MCF 10A (cell line): Measurements from ENCODE around the gene UQCR10. TPM values are rescaled to one million over a fixed set of nuclear protein-coding genes. Genes with fewer than 3 reads are reported as not detected.

ENCODE experiments used
- BruUV-seq: library from RNA; stranded (reverse); fragments of 400-500 nt; replicated peaks from 2 replicates; lab custom pipeline; 2021; lab: Mats Ljungman, UMichigan
- CTCF ChIA-PET: fragments of 300-600 bp; sonication (Branson Sonifier 250); formaldehyde crosslinking; extraction: SDS; loops from one replicate; lab custom pipeline; 2021; ENCODE audit warnings: antibody characterized with exemption, inconsistent platforms; lab: Yijun Ruan, JAX
- POLR2A ChIA-PET: fragments of 300-600, 350-650 bp; sonication (Branson Sonifier 250); formaldehyde crosslinking; extraction: SDS; loops from one replicate; lab custom pipeline; 2020; ENCODE audit warnings: antibody characterized with exemption, inconsistent platforms; lab: Yijun Ruan, JAX
- DNase-seq: peaks from one replicate; pipeline ENCODE4 v3.0.0-alpha.2; 2018; ENCODE audit not compliant: unreplicated experiment
- H3K27ac Mint-ChIP-seq: one replicate; pipeline ENCODE4 v1.8.0; 2022; ENCODE audit warnings: mild to moderate bottlenecking, low read depth, mixed read lengths; ENCODE audit not compliant: unreplicated experiment
- H3K27me3 Mint-ChIP-seq: one replicate; pipeline ENCODE4 v1.8.0; 2022; ENCODE audit warnings: mixed read lengths; ENCODE audit not compliant: insufficient read depth, unreplicated experiment
- H3K36me3 Mint-ChIP-seq: one replicate; pipeline ENCODE4 v1.8.0; 2022; ENCODE audit warnings: mild to moderate bottlenecking, moderate library complexity, mixed read lengths; ENCODE audit not compliant: insufficient read depth, unreplicated experiment
- H3K4me1 Mint-ChIP-seq: one replicate; pipeline ENCODE4 v1.8.0; 2022; ENCODE audit warnings: mixed read lengths; ENCODE audit not compliant: insufficient read depth, unreplicated experiment
- H3K4me3 Mint-ChIP-seq: one replicate; pipeline ENCODE4 v1.8.0; 2022; ENCODE audit warnings: mild to moderate bottlenecking, moderate library complexity, mixed read lengths; ENCODE audit not compliant: unreplicated experiment
- H3K9me3 Mint-ChIP-seq: one replicate; pipeline ENCODE4 v1.8.0; 2022; ENCODE audit warnings: mixed read lengths; ENCODE audit not compliant: unreplicated experiment
- intact Hi-C: fragments of 100-400 bp; cut with micrococcal nuclease; formaldehyde crosslinking; loops from 2 replicates; pipeline ENCODE4 v1.14.1; 2022
- total RNA-seq: library from RNA; stranded (reverse); gene quantifications from 2 replicates; pipeline ENCODE4 v1.2.3, GENCODE V29; 2022
- TF ChIP-seq, protein P1 (sequence below): fragments of 200-600 bp; IDR thresholded peaks from one replicate; pipeline ENCODE4 v1.8.0; 2022; ENCODE audit warnings: antibody characterized with exemption, mild to moderate bottlenecking; ENCODE audit not compliant: unreplicated experiment

The UQCR10 gene
- total RNA-seq, 1 experiment from 2014 or later: 94.7 TPM

- TF ChIP-seq, protein P1, sequence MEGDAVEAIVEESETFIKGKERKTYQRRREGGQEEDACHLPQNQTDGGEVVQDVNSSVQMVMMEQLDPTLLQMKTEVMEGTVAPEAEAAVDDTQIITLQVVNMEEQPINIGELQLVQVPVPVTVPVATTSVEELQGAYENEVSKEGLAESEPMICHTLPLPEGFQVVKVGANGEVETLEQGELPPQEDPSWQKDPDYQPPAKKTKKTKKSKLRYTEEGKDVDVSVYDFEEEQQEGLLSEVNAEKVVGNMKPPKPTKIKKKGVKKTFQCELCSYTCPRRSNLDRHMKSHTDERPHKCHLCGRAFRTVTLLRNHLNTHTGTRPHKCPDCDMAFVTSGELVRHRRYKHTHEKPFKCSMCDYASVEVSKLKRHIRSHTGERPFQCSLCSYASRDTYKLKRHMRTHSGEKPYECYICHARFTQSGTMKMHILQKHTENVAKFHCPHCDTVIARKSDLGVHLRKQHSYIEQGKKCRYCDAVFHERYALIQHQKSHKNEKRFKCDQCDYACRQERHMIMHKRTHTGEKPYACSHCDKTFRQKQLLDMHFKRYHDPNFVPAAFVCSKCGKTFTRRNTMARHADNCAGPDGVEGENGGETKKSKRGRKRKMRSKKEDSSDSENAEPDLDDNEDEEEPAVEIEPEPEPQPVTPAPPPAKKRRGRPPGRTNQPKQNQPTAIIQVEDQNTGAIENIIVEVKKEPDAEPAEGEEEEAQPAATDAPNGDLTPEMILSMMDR: no peak
- Mint-ChIP-seq H3K27me3 (no peaks in the 10 kb centered on the region), H3K4me1 (no peaks in the 10 kb centered on the region), H3K4me3 (no peak overlapping the region), H3K36me3 (peaks cover 92% of the 10 kb centered on the region), H3K27ac (no peak overlapping the region), H3K9me3 (no peaks in the 10 kb centered on the region)
- intact Hi-C loops: no loop called here
- ChIA-PET POLR2A (interaction anchor here (0.6 to 1.8 kb wide), 3 partner anchors 9 to 94 kb away, joined by 3 to 4 read pairs (median 4); no protein-coding TSS in a partner anchor), CTCF (interaction anchor here (0.7 to 1.3 kb wide), 4 partner anchors 9 to 185 kb away, joined by 3 read pairs; no protein-coding TSS in a partner anchor)
- BruUV-seq: no TSS peak
- DNase-seq: peak; percentile 75
Measured at GRCh38 chr22:29813563-29813962, 46.4 kb downstream of the UQCR10 start.

DNA sequence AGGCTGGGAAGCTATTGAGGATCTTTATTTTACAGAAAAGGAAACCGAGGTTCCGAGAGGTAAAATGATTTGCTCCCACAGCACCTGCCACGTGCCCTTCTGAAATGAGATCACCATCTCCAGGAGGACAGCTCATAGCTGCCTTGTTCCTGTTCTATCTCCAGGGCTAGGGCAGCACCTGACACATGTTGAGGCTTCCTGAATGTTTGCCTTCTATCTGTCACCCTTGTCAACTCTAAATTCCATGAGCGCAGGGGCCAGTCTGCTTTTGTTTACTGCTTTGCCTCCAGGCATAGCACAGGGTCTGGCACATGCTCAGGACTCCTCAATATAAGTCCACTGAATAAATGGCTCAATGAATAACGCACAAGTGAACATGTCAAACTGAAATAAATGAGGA is 46.8 kb downstream of the UQCR10 start:
- Mint-ChIP-seq H3K4me1 (no peaks in the 10 kb centered on the region), H3K27me3 (no peaks in the 10 kb centered on the region), H3K4me3 (no peak overlapping the region), H3K9me3 (no peaks in the 10 kb centered on the region), H3K27ac (no peak overlapping the region), H3K36me3 (peaks cover 92% of the 10 kb centered on the region)
- intact Hi-C loops: no loop called here
- DNase-seq: no peak
- no TSS peak for BruUV-seq
- ChIA-PET CTCF (interaction anchor here (0.7 to 1.3 kb wide), 6 partner anchors 9 to 191 kb away, joined by 3 to 6 read pairs (median 3); no protein-coding TSS in a partner anchor), POLR2A (interaction anchor here (0.6 to 1.8 kb wide), 3 partner anchors 10 to 94 kb away, joined by 3 to 4 read pairs (median 4); no protein-coding TSS in a partner anchor)
- TF ChIP-seq, protein P1: no peak

DNA sequence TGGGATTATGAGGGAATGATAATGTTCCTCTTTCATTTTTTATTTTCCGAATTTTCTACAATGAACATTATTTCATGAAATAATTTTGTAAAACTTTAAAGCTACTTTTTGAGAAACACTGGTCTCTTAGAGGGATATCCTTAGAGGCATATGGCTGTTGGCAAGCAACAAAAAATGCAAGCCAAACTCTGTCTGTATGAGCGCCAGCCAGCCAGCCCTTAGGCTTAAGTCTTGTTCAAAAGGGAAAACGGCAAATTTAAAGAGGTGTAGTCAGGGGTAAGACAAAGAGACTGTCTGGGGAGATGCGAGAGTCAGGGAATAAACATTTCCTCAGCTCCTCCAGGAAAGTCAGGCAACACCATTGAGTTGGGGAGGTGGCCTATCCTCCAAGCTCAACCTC is 48.4 kb downstream of the UQCR10 start:
- Mint-ChIP-seq H3K27ac (no peak overlapping the region), H3K36me3 (peaks cover 76% of the 10 kb centered on the region), H3K27me3 (no peaks in the 10 kb centered on the region), H3K9me3 (no peaks in the 10 kb centered on the region), H3K4me3 (no peak overlapping the region), H3K4me1 (no peaks in the 10 kb centered on the region)
- DNase-seq: no peak
- TF ChIP-seq, protein P1: no peak
- ChIA-PET POLR2A (interaction anchor here (0.5 to 1.8 kb wide), 3 partner anchors 92 to 178 kb away, joined by 3 to 4 read pairs (median 3); no protein-coding TSS in a partner anchor), CTCF (interaction anchor here (0.9 to 1.1 kb wide), 3 partner anchors 9 to 431 kb away, joined by 3 read pairs; no protein-coding TSS in a partner anchor)
- intact Hi-C loops: no loop called here
- no TSS peak for BruUV-seq

GRCh38 chr22:29816128-29816527 is 49.0 kb downstream of the UQCR10 start:
- no TSS peak for BruUV-seq
- POLR2A ChIA-PET: no interaction called here
- peaks cover 3% of the 10 kb centered on the region for H3K4me1 Mint-ChIP-seq
- CTCF ChIA-PET: interaction anchor here (0.9 to 1.0 kb wide), 2 partner anchors 10 to 431 kb away, joined by 3 read pairs; no protein-coding TSS in a partner anchor
- no peak overlapping the region for H3K4me3 Mint-ChIP-seq
- H3K27me3 Mint-ChIP-seq: no peaks in the 10 kb centered on the region
- no peak overlapping the region for H3K27ac Mint-ChIP-seq
- H3K36me3 Mint-ChIP-seq: peaks cover 74% of the 10 kb centered on the region
- DNase-seq: no peak
- intact Hi-C loops: no loop called here
- H3K9me3 Mint-ChIP-seq: no peaks in the 10 kb centered on the region
- TF ChIP-seq, protein P1: no peak
